Measurements from ENCODE around the gene PRDM15.

Gene PRDM15, protein sequence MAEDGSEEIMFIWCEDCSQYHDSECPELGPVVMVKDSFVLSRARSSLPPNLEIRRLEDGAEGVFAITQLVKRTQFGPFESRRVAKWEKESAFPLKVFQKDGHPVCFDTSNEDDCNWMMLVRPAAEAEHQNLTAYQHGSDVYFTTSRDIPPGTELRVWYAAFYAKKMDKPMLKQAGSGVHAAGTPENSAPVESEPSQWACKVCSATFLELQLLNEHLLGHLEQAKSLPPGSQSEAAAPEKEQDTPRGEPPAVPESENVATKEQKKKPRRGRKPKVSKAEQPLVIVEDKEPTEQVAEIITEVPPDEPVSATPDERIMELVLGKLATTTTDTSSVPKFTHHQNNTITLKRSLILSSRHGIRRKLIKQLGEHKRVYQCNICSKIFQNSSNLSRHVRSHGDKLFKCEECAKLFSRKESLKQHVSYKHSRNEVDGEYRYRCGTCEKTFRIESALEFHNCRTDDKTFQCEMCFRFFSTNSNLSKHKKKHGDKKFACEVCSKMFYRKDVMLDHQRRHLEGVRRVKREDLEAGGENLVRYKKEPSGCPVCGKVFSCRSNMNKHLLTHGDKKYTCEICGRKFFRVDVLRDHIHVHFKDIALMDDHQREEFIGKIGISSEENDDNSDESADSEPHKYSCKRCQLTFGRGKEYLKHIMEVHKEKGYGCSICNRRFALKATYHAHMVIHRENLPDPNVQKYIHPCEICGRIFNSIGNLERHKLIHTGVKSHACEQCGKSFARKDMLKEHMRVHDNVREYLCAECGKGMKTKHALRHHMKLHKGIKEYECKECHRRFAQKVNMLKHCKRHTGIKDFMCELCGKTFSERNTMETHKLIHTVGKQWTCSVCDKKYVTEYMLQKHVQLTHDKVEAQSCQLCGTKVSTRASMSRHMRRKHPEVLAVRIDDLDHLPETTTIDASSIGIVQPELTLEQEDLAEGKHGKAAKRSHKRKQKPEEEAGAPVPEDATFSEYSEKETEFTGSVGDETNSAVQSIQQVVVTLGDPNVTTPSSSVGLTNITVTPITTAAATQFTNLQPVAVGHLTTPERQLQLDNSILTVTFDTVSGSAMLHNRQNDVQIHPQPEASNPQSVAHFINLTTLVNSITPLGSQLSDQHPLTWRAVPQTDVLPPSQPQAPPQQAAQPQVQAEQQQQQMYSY

GRCh38 chr21:41879190-41879998 lies at the start of gene PRDM15:
Gene PRDM15 (minus strand): TSS chr21:41879344. CDS start chr21:41860363, 18,981 bp downstream.
- DNase-seq = peak; percentile 71

DNA sequence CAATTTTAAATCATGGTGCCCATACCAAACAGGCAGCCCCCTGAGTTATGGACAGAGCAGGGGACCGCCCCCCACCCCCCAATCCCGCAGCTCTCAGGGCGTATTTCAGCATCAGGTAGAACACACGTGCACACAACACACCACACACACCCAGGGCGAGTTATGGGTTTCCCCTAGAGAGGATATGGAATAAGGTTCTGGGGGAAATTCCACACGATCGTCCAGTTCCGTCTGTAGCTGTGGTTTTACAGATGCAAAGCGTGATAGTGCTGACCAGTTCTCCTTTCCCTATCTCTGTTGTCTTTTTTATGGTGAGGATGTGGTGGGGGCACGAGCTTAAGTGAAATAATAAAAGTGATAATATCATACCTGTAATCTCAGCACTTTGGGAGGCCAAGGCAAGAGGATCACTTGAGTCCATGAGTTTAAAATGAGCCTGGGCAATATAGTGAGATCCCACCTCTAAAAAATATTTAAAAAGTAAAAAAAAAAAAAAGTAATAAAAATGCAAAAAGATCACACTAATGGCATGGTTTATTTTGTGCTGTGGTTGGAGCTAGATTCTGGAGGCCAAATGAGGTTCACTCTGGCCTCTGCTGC lies 49.6 kb upstream of the PRDM15 start:
- DNase-seq = peak; percentile 88

GRCh38 chr21:41927727-41928409 lies 48.7 kb upstream of the PRDM15 start:
- peak; percentile 74 for DNase-seq

DNA sequence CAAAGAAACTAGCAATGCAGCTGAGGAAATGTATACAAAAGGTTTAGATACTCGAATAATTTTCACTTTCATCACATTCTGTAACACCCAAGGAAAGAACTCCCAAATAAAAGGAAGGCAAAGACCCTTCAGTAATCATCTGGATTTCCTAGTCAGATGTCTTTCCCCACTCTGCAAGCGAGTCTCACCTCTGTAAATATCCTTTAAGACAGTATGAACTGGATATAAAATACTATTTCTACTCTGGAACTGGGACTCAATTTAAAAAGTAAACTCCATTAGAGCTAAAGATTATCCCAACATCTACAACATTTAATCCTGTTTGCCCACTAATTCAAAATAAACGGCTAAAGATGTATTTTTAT lies 47.6 kb upstream of the PRDM15 start:
- DNase-seq = no peak

GRCh38 chr21:41926117-41926806 lies 47.1 kb upstream of the PRDM15 start:
- DNase-seq = peak; percentile 78

GRCh38 chr21:41925767-41926116 lies 46.6 kb upstream of the PRDM15 start:
- DNase-seq = no peak

GRCh38 chr21:41924368-41924754 lies 45.2 kb upstream of the PRDM15 start:
- no peak for DNase-seq

DNA sequence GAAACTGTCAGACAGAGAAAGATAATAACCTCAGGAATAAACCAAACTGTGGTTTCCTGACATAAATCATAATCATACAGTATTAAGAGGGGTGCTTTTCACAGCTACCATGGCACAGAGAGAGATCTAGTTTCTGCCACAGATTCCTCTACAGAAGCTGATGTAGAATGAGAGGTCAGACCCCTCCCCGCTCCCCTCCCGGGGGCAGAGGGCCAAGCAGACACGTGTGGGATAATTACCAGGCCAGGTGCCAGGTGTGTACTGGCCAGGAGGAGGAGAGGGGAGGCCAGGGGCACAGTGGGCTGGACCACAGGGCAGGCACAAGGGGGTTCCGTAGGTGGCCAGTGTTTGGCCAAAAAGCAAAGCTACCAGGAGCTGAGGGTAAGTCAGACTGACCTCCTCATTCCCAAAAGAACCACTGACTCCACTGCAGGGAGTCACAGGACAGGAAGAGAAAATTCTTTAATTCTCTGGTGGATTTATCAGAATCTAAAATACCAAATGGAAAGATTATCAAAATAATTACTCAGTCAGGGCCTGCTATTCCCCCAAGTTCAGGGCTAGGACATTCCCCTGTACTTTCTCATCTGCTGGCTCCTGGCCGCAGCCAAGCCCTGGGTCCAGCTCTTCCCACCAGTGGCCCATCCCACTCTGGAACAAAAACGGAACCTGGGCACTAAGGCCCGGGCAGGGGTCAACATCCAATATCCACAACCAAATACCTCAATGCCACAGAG lies 44.7 kb upstream of the PRDM15 start:
- no peak for DNase-seq

- DNase-seq = no peak
These were observed 44.0 kb upstream of the PRDM15 start for GRCh38 chr21:41923186-41923585.

DNA sequence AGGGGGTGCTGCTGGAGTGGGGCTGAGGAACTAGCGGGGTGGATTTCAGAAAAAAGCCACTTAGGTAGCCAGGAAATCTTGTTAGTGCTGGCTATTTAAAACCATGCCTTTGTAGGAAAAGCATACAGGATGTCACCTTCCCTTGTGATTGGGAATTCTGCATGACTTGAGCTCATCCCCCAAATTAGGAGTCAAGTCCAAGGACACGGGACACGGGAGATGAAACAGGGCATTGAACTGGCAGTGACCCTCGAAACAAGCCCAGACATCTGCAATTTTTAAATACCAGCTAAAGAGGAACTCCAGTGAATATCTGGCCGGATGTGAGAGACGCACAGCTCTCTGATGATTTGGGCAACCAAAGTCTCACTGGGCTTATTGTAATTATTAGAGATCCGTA lies 41.9 kb upstream of the PRDM15 start:
- peak; percentile 49 for DNase-seq

GRCh38 chr21:41920476-41920875 lies 41.3 kb upstream of the PRDM15 start:
- no peak for DNase-seq

DNA sequence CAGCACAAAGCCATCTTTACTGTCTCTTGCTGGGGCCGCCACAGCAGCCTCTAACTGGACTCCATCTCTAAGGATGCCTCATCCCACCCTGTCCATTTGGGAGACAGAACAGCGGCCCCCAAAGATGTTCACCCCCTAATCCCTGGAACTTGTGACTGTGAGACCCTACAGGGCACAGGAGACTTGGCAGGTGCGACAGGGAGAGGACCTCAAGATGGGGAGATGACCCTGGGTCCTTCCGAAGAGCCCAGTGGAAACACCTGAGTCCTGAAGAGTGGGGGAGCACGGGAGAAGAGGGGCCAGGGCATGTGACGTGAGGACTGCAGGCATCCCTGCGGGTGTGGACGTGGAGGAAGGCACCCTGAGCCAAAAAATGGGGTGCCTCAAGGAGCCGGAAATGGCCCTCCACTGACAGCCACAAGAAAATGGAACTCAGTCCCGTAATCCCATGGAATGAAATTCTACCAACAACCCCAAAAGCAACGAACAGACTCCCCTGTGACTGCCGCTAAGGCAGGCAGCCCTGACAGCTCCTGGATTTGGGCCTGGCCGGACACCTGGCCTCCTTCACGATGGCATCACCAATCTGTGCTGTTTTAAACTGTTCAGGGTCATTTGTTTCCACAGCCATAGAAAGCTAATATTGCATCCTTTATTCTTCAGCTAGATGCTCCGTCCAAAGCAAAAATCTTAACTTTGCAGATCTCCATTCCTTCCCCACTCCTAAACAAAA lies 40.7 kb upstream of the PRDM15 start:
- no peak for DNase-seq

DNA sequence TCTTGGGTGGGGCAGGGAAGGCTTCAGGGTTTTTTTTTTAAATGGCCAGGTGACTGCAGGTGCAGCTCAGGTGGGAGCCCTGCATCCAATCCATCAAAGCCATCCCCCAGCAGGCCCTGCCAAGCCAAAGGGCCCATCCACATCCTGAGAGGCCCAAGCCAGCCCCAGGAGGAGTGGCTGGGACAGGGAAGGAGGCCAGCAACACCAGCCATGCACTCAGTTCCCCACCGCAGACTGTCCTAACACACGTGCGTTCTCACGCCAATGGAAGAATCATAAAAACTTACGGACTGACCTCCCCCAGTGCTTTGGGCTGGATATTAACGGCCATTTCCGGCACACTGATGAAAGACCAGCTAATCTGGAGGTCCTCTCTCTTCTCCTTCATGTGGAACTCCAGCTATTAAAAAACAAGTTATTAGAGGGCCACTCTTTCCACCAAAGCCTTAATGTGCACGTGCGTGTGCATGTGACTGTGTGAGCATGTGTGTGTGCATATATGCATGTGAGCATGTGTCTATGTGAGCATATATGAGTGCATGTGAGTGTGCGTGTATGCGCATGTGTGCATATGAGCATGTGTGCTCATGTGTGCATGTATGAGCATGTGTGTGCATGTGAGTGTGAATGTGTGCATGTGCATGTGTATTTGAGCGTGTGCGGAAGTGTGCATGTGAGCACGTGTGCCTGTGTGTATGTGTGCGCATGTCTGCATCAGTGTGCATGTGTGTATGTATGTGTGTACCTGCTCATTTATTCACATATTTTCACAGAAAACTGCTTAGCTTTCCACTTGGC lies 39.6 kb upstream of the PRDM15 start:
- DNase-seq = no peak

GRCh38 chr21:41917531-41917930 lies 38.4 kb upstream of the PRDM15 start:
- no peak for DNase-seq

DNA sequence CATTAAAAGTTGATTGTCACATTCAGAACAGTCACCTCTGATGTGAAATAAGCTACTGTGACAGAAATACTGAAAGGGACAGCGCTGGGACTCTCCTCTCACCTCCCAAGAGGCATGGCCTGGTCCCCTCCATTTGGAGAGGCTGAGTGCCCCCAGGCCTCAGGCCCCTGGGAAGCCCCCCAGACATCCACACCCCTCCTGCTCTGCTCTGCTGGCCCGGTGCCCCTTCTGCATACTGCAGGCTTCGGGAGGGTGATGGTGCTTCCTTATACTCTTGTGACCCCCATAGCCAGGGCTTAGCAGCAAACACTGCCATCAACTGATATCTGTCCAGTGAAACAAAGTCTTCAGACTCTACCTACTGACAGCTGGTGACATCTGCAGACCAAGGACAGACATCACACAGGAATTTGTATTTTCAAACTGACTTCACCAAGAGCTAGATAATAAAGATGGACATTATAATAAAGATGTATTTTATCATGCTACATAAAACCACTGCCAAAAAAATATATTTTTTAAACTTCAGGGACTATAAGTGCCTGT lies 37.8 kb upstream of the PRDM15 start:
- DNase-seq = no peak

DNA sequence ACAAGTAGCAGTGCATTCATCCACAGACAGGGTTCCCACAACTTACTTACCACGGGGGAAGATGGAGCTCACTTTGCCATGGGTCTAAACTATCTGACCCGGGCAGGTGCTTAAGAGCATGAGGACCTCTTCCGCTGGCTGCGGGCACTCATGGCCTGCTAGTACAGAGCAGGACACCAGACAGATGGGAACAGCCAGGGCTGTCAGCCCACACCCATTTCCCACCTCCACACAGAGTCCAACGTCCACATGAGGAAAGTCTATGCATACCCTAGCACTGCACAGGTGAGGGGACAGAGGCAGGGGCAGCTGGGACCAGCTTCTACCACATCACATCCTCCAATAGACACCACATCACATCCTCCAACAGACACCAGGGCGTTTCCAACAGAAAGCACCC lies 35.8 kb upstream of the PRDM15 start:
- no peak for DNase-seq

GRCh38 chr21:41914358-41914757 lies 35.2 kb upstream of the PRDM15 start:
- DNase-seq = no peak

GRCh38 chr21:41913230-41913629 lies 34.1 kb upstream of the PRDM15 start:
- no peak for DNase-seq
